AG04449 (cell line): ENCODE data around the gene GABRB1.

Experiments
- CTCF ChIA-PET: fragments of 350-600 bp; formaldehyde crosslinking; extraction: SDS; loops from one replicate; lab custom pipeline; 2021; ENCODE audit warnings: antibody characterized with exemption; lab: Yijun Ruan, JAX
- POLR2A ChIA-PET: fragments of 400-600, 350-600 bp; formaldehyde crosslinking; extraction: SDS; loops from one replicate; lab custom pipeline; 2020; ENCODE audit warnings: antibody characterized with exemption, inconsistent platforms; lab: Yijun Ruan, JAX
- DNase-seq: peaks from one replicate; pipeline ENCODE4 v3.0.0-alpha.2; 2010; ENCODE audit warnings: low read depth, low spot score
- H3K4me3 ChIP-seq: 2 replicates; pipeline ENCODE4 v1.5.1; 2011; ENCODE audit warnings: low read depth, mild to moderate bottlenecking, control low read depth, low read length
- CTCF ChIP-seq: IDR thresholded peaks from one replicate; pipeline ENCODE4 v1.5.1; 2011; ENCODE audit warnings: mild to moderate bottlenecking, moderate library complexity, low read length, control low read depth, inconsistent platforms; ENCODE audit not compliant: insufficient read depth; ENCODE audit errors: missing control alignments

GABRB1 gene

GRCh38 chr4:47155919-47156318, 124.6 kb downstream of the GABRB1 start:
- H3K4me3 ChIP-seq = no peak overlapping the region
- no peak for DNase-seq
- CTCF ChIA-PET = no interaction called here
- TF ChIP-seq CTCF = no peak
- POLR2A ChIA-PET = no interaction called here

DNA sequence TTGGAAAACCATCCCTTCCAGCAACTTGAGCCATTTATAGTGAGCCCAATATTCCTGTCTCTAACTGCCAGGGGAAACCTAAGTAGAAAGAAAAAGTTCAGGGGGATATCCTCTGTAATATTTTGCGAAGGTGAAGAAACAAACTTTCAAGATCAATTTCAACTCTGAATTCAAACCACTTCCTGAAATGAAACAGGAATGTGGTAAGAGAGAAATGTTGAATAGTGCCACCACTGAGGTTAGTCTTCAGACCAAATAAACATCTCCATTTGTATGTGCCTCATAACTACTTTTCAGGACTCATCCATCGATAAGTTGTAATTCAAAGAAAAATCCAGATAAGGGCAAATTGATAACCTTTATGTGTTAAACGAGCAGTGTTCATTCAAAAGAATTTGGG, 128.7 kb downstream of the GABRB1 start:
- DNase-seq = no peak
- TF ChIP-seq CTCF = no peak
- POLR2A ChIA-PET = no interaction called here
- H3K4me3 ChIP-seq = no peak overlapping the region
- CTCF ChIA-PET = no interaction called here

DNA sequence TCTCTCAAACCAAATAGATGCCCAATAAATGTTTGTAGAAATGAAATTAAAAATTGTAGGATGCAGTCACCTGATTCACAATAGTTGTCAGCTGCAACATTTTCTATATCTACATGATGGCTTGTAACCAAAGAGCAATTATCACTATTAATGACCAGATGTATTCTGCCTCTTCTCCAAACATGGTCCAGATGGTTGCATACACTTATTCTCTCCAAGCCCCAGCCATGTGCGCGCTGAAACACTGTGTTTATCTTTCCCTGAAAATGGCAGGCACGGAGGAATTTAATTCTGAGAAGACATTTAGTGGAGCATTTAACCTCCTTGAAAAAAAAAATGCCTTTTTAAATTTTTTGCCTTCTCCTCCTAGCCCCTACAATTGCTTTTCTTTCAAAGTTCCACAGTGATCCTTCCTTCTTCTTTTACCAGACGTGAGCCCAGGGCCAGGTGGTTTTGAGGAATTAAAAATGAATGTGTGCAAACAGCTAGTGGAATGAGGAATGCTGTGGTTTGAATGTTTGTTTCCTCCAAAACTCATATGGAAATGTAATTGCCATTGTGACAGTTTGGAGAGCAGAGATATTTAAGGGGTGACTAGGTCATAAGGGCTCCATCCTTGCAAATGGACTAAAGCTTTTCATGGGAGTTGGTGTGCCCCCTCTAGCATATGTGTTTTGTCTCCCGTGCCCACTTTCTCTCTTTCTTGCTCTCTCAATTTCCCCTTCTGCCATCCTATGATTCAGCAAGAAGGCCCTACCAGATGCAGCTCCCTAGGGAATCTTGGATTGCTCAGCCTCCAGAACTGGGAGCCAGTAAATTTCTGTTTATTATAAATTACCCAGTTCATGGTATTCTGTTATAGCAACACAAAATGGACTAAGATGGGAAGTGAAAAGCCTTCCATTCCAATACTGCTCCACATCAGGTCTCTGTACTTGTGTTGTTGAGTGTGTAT, 136.0 kb downstream of the GABRB1 start:
- ChIA-PET POLR2A (interaction anchor here (0.8 kb wide), 1 partner anchor 8 kb away, joined by 4 read pairs; no protein-coding TSS in a partner anchor), CTCF (no interaction called here)
- H3K4me3 ChIP-seq = no peak overlapping the region
- DNase-seq = peak; percentile 14
- no peak for TF ChIP-seq CTCF

DNA sequence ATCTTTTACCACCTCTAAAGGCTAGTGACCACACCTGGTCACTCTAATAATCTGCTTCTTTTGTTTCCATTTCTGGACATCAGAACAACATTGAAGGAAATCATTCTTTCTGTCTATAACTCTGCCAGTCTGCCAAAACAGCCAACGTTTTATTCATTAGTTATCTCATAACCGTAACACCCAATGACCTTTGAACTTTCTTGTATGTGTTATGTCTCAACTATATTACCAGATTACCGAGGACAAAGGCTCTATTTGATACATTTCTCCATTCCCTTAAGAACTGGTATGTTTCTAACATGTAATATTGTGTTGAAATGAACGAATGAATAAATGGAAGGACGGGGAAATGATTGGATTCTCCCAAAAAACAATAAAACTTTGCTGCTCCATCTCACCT, 152.7 kb downstream of the GABRB1 start:
- POLR2A ChIA-PET = no interaction called here
- no peak for DNase-seq
- no peak overlapping the region for H3K4me3 ChIP-seq
- CTCF ChIA-PET = no interaction called here
- TF ChIP-seq CTCF = no peak

GRCh38 chr4:47185761-47186160, 154.4 kb downstream of the GABRB1 start:
- DNase-seq = no peak
- ChIA-PET POLR2A (no interaction called here), CTCF (no interaction called here)
- no peak overlapping the region for H3K4me3 ChIP-seq
- TF ChIP-seq CTCF = no peak

DNA sequence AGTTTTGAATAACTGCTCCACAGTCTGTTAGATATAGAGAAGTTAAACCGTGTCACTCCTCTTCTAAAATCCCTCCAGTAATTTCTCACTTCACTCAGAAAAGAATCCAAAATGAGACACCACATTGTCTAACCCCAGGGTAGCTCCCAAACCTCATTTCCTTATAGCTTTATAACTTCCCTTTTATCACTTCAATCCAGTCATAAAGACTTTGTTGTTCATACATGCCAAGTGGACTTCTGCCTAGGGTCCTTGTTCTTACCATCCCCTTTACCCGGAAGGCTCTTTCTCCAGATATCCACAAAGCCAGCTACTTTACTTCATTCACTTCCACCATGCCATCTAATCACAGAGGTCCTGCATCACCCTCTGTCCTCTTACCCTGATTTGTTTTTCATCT, 156.2 kb downstream of the GABRB1 start:
- no peak for DNase-seq
- ChIA-PET POLR2A (no interaction called here), CTCF (interaction anchor here (1.3 kb wide), 1 partner anchor 65 kb away, joined by 3 read pairs; no protein-coding TSS in a partner anchor)

More for the DNA sequence above, 156.2 kb downstream of the GABRB1 start:
- H3K4me3 ChIP-seq = no peak overlapping the region
- no peak for TF ChIP-seq CTCF
